PFSK-1 (cell line): ENCODE measurements around the gene DNAJB8.

ENCODE experiments used
- SIN3A ChIP-seq: IDR thresholded peaks from 2 replicates; pipeline ENCODE4 v1.6.1; 2012; ENCODE audit warnings: mild to moderate bottlenecking, low read length, moderate library complexity, borderline replicate concordance; ENCODE audit not compliant: insufficient read depth
- TAF1 ChIP-seq: IDR thresholded peaks from 2 replicates; pipeline ENCODE4 v1.6.1; 2012; ENCODE audit warnings: low read length, control low read depth, borderline replicate concordance; ENCODE audit not compliant: insufficient read depth
- TF ChIP-seq, protein P1 (sequence below), 2 experiments: IDR thresholded peaks; 2 replicates each; pipeline versions ENCODE4 v1.6.1 to v1.8.0; 2011 to 2012; ENCODE audit warnings: low read depth in 2 of 2, low read length in 2 of 2, control low read depth in 1 of 2, inconsistent platforms in 1 of 2, mild to moderate bottlenecking in 1 of 2, moderate library complexity in 1 of 2; ENCODE audit not compliant: insufficient read depth in 1 of 2

DNA sequence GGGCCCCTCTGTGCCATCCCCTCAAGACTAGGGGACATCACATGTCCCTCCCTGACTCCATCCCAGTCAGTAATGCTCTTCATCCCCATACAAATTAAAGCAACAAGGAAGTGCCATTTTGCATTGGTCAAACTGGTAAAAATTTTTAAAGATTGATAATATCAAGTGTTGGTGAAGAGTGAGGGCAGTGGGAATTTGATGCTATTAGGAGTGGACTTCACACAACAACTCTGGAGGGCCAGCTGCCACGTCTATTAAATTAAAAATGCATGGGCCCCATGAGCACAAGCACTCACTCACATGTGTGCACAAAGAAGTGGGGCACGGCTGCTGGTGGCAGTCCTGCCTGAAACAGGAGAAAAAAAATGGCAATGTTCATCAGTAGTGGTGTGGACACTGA is 47.8 kb downstream of the DNAJB8 start:
- TF ChIP-seq, protein P1, sequence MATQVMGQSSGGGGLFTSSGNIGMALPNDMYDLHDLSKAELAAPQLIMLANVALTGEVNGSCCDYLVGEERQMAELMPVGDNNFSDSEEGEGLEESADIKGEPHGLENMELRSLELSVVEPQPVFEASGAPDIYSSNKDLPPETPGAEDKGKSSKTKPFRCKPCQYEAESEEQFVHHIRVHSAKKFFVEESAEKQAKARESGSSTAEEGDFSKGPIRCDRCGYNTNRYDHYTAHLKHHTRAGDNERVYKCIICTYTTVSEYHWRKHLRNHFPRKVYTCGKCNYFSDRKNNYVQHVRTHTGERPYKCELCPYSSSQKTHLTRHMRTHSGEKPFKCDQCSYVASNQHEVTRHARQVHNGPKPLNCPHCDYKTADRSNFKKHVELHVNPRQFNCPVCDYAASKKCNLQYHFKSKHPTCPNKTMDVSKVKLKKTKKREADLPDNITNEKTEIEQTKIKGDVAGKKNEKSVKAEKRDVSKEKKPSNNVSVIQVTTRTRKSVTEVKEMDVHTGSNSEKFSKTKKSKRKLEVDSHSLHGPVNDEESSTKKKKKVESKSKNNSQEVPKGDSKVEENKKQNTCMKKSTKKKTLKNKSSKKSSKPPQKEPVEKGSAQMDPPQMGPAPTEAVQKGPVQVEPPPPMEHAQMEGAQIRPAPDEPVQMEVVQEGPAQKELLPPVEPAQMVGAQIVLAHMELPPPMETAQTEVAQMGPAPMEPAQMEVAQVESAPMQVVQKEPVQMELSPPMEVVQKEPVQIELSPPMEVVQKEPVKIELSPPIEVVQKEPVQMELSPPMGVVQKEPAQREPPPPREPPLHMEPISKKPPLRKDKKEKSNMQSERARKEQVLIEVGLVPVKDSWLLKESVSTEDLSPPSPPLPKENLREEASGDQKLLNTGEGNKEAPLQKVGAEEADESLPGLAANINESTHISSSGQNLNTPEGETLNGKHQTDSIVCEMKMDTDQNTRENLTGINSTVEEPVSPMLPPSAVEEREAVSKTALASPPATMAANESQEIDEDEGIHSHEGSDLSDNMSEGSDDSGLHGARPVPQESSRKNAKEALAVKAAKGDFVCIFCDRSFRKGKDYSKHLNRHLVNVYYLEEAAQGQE (IDR thresholded peaks at IDR 0.05; ENCODE audit: insufficient read depth in 1 of 2, low read depth in 2 of 2, low read length in 2 of 2) = no peak
- no peak for TF ChIP-seq TAF1
- TF ChIP-seq SIN3A = no peak
